DND-41 (cell line): ENCODE results near the gene CACNA2D1.

Experiments used
- ATAC-seq: fragments of 200-7000 bp; cut with Tn5 transposase; 3 replicates; pipeline ENCODE4 v1.9.1; 2021; ENCODE audit warnings: low read depth; ENCODE audit not compliant: insufficient read depth
- DNase-seq: peaks from one replicate; pipeline ENCODE4 v3.0.0-alpha.2; 2020
- H2AFZ ChIP-seq: 2 replicates; pipeline ENCODE4 v1.6.0; 2012; ENCODE audit warnings: low read depth, low read length
- H3K27ac ChIP-seq: 2 replicates; pipeline ENCODE4 v1.5.1; 2012; ENCODE audit warnings: low read length, inconsistent platforms
- H3K27me3 ChIP-seq: fragments of 200-600 bp; sonication (generic); 2 replicates; pipeline ENCODE4 v1.6.0; 2012; ENCODE audit warnings: low read length, mild to moderate bottlenecking, inconsistent platforms; ENCODE audit not compliant: insufficient read depth, poor library complexity
- H3K36me3 ChIP-seq: 2 replicates; pipeline ENCODE4 v1.5.1; 2012; ENCODE audit warnings: low read length, inconsistent platforms; ENCODE audit not compliant: insufficient read depth
- H3K4me1 ChIP-seq: 2 replicates; pipeline ENCODE4 v1.5.1; 2012; ENCODE audit warnings: mild to moderate bottlenecking, low read length; ENCODE audit not compliant: insufficient read depth
- H3K4me2 ChIP-seq: 2 replicates; pipeline ENCODE4 v1.6.0; 2012; ENCODE audit warnings: mild to moderate bottlenecking, moderate library complexity, low read length, inconsistent platforms; ENCODE audit not compliant: insufficient read depth
- H3K4me3 ChIP-seq, 2 experiments: fragments of 200-600 bp in 1 of 2; shearing (Covaris generic) in 1 of 2; 2 replicates each; pipeline ENCODE4 v1.5.1; 2012 to 2016; ENCODE audit warnings: inconsistent platforms in 2 of 2, low read length in 2 of 2, mild to moderate bottlenecking in 2 of 2, low read depth in 1 of 2, moderate library complexity in 1 of 2
- H3K79me2 ChIP-seq: 2 replicates; pipeline ENCODE4 v1.6.0; 2012; ENCODE audit warnings: low read length, inconsistent platforms; ENCODE audit not compliant: insufficient read depth
- H3K9ac ChIP-seq: 2 replicates; pipeline ENCODE4 v1.6.0; 2012; ENCODE audit warnings: low read depth, mild to moderate bottlenecking, inconsistent platforms, low read length, moderate library complexity
- H3K9me3 ChIP-seq: 2 replicates; pipeline ENCODE4 v1.5.1; 2012; ENCODE audit warnings: low read length, moderate library complexity, mild to moderate bottlenecking, inconsistent platforms; ENCODE audit not compliant: insufficient read depth, severe bottlenecking
- H4K20me1 ChIP-seq: 2 replicates; pipeline ENCODE4 v1.6.0; 2012; ENCODE audit warnings: low read length; ENCODE audit not compliant: insufficient read depth
- CTCF ChIP-seq: IDR thresholded peaks from 2 replicates; pipeline ENCODE4 v1.5.1; 2012; ENCODE audit warnings: borderline replicate concordance, low read length, moderate library complexity, mild to moderate bottlenecking; ENCODE audit not compliant: poor library complexity, severe bottlenecking; ENCODE audit errors: extremely low read depth
- EZH2 ChIP-seq: IDR thresholded peaks from 3 replicates; pipeline ENCODE4 v1.6.1; 2012; ENCODE audit warnings: borderline replicate concordance, low read depth, mild to moderate bottlenecking, moderate library complexity, low read length, inconsistent platforms; ENCODE audit not compliant: severe bottlenecking

CACNA2D1 gene

DNA sequence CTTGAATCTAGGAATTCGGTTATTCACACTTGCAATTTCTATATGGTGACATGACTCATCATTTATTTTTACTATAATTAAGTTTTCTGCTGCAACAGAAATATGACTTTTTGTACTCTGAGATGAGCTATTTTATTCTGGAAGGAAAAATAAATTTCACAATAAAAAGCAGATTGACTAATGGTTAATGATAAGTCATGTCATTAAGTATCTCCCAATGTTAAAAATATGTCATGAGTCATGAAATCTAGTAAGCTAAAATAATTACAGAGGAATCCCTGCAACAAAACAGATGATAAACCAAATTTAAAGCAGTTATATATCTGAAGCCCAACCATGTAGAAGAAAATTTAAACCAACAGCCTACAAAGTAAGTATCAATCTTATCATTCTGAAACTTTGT is 149.2 kb downstream of the CACNA2D1 start:
- Histone ChIP-seq H3K4me3 (no peak overlapping the region), H3K9ac (no peak overlapping the region), H3K79me2 (no peaks in the 10 kb centered on the region), H3K27me3 (no peaks in the 10 kb centered on the region), H4K20me1 (no peaks in the 10 kb centered on the region), H3K36me3 (no peaks in the 10 kb centered on the region), H3K27ac (no peak overlapping the region), H3K4me1 (no peaks in the 10 kb centered on the region), H3K9me3 (no peaks in the 10 kb centered on the region), H2AFZ (no peak overlapping the region), H3K4me2 (no peak overlapping the region)
- DNase-seq (no peak), ATAC-seq (no peak)
- no peak for TF ChIP-seq CTCF
- TF ChIP-seq EZH2 = no peak

- H3K79me2 ChIP-seq = no peaks in the 10 kb centered on the region
- no peaks in the 10 kb centered on the region for H4K20me1 ChIP-seq
- H3K36me3 ChIP-seq = no peaks in the 10 kb centered on the region
- DNase-seq (no peak), ATAC-seq (no peak)
- H3K4me1 ChIP-seq = no peaks in the 10 kb centered on the region
- H3K4me3 ChIP-seq = no peak overlapping the region
- H3K4me2 ChIP-seq = no peak overlapping the region
- TF ChIP-seq CTCF = no peak
- TF ChIP-seq EZH2 = no peak
- no peak overlapping the region for H3K9ac ChIP-seq
- H3K9me3 ChIP-seq = no peaks in the 10 kb centered on the region
- H2AFZ ChIP-seq = no peak overlapping the region
- no peaks in the 10 kb centered on the region for H3K27me3 ChIP-seq
- H3K27ac ChIP-seq = no peak overlapping the region
These were observed 150.1 kb downstream of the CACNA2D1 start for GRCh38 chr7:82293467-82293866.

GRCh38 chr7:82291931-82292330 is 151.6 kb downstream of the CACNA2D1 start:
- Histone ChIP-seq H3K27ac (no peak overlapping the region), H2AFZ (no peak overlapping the region), H3K9ac (no peak overlapping the region), H3K4me3 (no peak overlapping the region), H3K4me2 (no peak overlapping the region), H3K4me1 (no peaks in the 10 kb centered on the region), H4K20me1 (no peaks in the 10 kb centered on the region), H3K36me3 (no peaks in the 10 kb centered on the region), H3K9me3 (no peaks in the 10 kb centered on the region), H3K79me2 (no peaks in the 10 kb centered on the region), H3K27me3 (no peaks in the 10 kb centered on the region)
- TF ChIP-seq CTCF = no peak
- TF ChIP-seq EZH2 = no peak
- ATAC-seq (no peak), DNase-seq (no peak)

GRCh38 chr7:82289889-82290288 is 153.7 kb downstream of the CACNA2D1 start:
- ATAC-seq (no peak), DNase-seq (no peak)
- H3K79me2 ChIP-seq = no peaks in the 10 kb centered on the region
- no peak overlapping the region for H2AFZ ChIP-seq
- no peak overlapping the region for H3K4me2 ChIP-seq
- H3K36me3 ChIP-seq = no peaks in the 10 kb centered on the region
- no peaks in the 10 kb centered on the region for H3K27me3 ChIP-seq
- H3K4me3 ChIP-seq = no peak overlapping the region
- H3K9me3 ChIP-seq = no peaks in the 10 kb centered on the region
- TF ChIP-seq EZH2 (no peak), CTCF (no peak)
- no peak overlapping the region for H3K9ac ChIP-seq
- H3K4me1 ChIP-seq = no peaks in the 10 kb centered on the region
- no peaks in the 10 kb centered on the region for H4K20me1 ChIP-seq
- H3K27ac ChIP-seq = no peak overlapping the region
